Psoas muscle (tissue), 8 donors: ENCODE data around the gene ST6GALNAC3. TPM values are rescaled to one million over a fixed set of nuclear protein-coding genes. Genes with fewer than 3 reads are reported as not detected.

ENCODE experiments used
- ATAC-seq, 4 donors: fragments of 200-7000 bp; cut with Tn5 transposase; one replicate each; pipeline ENCODE4 v1.9.1; 2020; ENCODE audit warnings: moderate library complexity in 3 of 4, mild to moderate bottlenecking in 2 of 4
- DNase-seq, 2 donors: peaks; one replicate each; pipeline ENCODE4 v3.0.0-alpha.2; 2020
- H3K27ac ChIP-seq: fragments of 200-600 bp; one replicate; pipeline ENCODE4 v1.8.0; 2022
- H3K27me3 ChIP-seq, 3 donors: fragments of 200-600 bp in 1 of 3; one replicate each; pipeline versions ENCODE4 v1.6.1 to v1.8.0; 2013 to 2022; ENCODE audit warnings: low read length in 2 of 3, mild to moderate bottlenecking in 2 of 3, moderate library complexity in 1 of 3; ENCODE audit not compliant: insufficient read depth in 3 of 3
- H3K36me3 ChIP-seq, 2 donors: fragments of 200-600 bp in 1 of 2; one replicate each; pipeline versions ENCODE4 v1.6.1 to v1.8.0; 2013 to 2022; ENCODE audit warnings: low read depth in 1 of 2, mild to moderate bottlenecking in 1 of 2, moderate library complexity in 1 of 2; ENCODE audit not compliant: insufficient read depth in 1 of 2
- H3K4me1 ChIP-seq: fragments of 200-600 bp; one replicate; pipeline ENCODE4 v1.8.0; 2022
- H3K4me3 ChIP-seq: fragments of 200-600 bp; one replicate; pipeline ENCODE4 v1.8.0; 2022; ENCODE audit warnings: mild to moderate bottlenecking
- H3K9me3 ChIP-seq: fragments of 200-600 bp; one replicate; pipeline ENCODE4 v1.8.0; 2022
- WGBS, 3 donors: extraction: QIAGEN DNeasy Blood & Tissue Kit; methylation state at CpG; one replicate each; pipeline versions ENCODE4 v1.1.6 to v1.1.7; 2013; 5-methylcytosine and 5-hydroxymethylcytosine counted together
- intact Hi-C, 2 donors: fragments of 100-400 bp; cut with DNase I; formaldehyde crosslinking; loops; one replicate each; pipeline versions ENCODE4 v1.11.0 to v1.14.2; 2022
- polyA plus RNA-seq, 3 donors: library from polyadenylated mRNA; stranded (reverse); fragments of 200-250 nt; gene quantifications; one replicate each; pipeline ENCODE4 v1.2.3, GENCODE V29; 2013
- total RNA-seq, 4 donors: library from RNA; stranded (reverse); fragmentation: NEBNext Ultra II Directional in 2 of 4; extraction: Animal tissue kit (Norgen Biotek cat#: 25700) in 2 of 4; gene quantifications; one replicate each; pipeline versions ENCODE4 v1.2.1 to v1.2.4, GENCODE V29; 2021 to 2023
- TF ChIP-seq, protein P1 (sequence below): fragments of 200-600 bp; IDR thresholded peaks from one replicate; pipeline ENCODE4 v1.8.0; 2022; ENCODE audit warnings: antibody characterized with exemption
- donor health status: healthy with polysubstance abuse.
- donor health status: DM: no; HTN: no; CAD: no; lungs with moderate emphysema.
- donor health status: Bipolar disorder and iron deficiency.
- donor health status: healthy.
- donor health status: DM: yes; HTN: yes; CAD: no.
- donor health status: DM: no; HTN: no; CAD: no.
- donor health status: DM: no; HTN: no; CAD: no.
- donor health status: DM: yes; HTN: yes; CAD: no.

ST6GALNAC3 gene
- total and polyA plus RNA-seq, 7 donors = 1.3 to 5.4 (median 2.3) TPM

DNA sequence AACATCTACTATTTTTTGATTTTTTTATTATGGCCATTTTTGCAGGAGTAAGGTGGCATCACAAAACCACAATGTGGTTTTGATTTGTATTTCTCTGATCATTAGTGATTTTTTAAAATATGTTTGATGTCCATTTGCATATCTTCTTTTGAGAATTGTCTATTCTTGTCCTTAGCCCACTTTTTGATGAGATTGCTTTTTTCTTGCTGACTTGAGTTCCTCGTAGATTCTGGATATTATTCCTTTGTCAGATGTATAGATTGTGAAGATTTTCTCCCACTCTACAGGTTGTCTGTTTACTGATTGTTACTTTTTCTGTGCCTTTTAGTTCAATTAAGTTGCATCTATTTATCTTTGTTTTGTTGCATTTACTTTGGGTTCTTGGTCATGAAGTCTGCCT, 375.7 kb downstream of the ST6GALNAC3 start:
- Histone ChIP-seq H3K36me3 (no peaks in the 10 kb centered on the region), H3K4me3 (no peak overlapping the region), H3K9me3 (peaks cover 12% of the 10 kb centered on the region), H3K27me3 (no peaks in the 10 kb centered on the region), H3K27ac (no peak overlapping the region), H3K4me1 (no peaks in the 10 kb centered on the region)
- DNase-seq (no peak), ATAC-seq (no peak)
- TF ChIP-seq, protein P1, sequence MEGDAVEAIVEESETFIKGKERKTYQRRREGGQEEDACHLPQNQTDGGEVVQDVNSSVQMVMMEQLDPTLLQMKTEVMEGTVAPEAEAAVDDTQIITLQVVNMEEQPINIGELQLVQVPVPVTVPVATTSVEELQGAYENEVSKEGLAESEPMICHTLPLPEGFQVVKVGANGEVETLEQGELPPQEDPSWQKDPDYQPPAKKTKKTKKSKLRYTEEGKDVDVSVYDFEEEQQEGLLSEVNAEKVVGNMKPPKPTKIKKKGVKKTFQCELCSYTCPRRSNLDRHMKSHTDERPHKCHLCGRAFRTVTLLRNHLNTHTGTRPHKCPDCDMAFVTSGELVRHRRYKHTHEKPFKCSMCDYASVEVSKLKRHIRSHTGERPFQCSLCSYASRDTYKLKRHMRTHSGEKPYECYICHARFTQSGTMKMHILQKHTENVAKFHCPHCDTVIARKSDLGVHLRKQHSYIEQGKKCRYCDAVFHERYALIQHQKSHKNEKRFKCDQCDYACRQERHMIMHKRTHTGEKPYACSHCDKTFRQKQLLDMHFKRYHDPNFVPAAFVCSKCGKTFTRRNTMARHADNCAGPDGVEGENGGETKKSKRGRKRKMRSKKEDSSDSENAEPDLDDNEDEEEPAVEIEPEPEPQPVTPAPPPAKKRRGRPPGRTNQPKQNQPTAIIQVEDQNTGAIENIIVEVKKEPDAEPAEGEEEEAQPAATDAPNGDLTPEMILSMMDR = no peak
- intact Hi-C loops = no loop called here
- WGBS, 3 donors = 92 to 97% (median 93%) methylated on average over 1 of the region's 1 CpG

DNA sequence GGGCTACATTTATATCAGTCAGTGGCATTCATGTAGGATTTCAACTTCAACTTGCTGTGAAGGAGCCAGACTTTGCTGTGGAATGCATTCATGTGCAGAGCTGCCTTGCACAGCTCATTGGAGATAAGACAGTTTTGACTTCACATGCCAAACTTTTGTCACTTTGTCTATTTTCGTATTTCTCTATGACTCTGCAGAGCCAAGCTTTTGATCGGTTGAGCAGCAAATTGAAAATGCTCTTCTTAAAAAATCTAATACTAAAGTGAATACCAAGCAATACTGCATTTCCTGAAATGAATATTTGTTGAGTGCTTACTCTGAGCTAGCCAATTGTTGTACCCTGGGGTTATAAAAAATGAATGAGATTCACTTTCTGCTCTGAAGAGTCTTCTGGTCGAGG, 388.7 kb downstream of the ST6GALNAC3 start:
- WGBS, 3 donors = 55 to 68% (median 65%) methylated on average over 3 of the region's 3 CpGs
- H3K4me3 ChIP-seq = no peak overlapping the region
- ATAC-seq = no peak

DNA sequence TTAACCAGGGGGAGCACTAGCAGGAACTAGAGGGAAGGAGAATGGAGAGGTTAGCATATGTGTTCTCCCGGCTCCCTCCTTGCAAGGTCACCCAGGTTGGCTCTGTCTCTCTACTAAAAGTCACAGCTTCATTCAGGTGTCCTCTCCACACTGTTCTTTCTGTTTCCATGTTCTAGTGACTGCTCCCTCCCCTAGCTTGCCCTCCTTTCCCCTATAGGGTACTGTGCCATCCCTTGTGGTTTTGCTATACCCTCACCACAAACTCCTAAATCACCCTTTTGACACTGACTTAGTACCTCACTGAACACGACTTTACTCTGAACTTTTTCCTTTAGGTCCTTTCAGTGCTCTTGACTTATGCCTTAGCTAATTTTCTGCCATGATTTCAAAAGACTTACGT, 389.3 kb downstream of the ST6GALNAC3 start:
- H3K27ac ChIP-seq = no peak overlapping the region
- no peak for DNase-seq
- TF ChIP-seq, protein P1 = no peak
- no peak for ATAC-seq
- no peak overlapping the region for H3K4me3 ChIP-seq
- H3K27me3 ChIP-seq = no peaks in the 10 kb centered on the region
- no peaks in the 10 kb centered on the region for H3K4me1 ChIP-seq
- H3K9me3 ChIP-seq = no peaks in the 10 kb centered on the region
- WGBS, 3 donors = 85 to 91% (median 91%) methylated on average over 3 of the region's 3 CpGs
- intact Hi-C loops = no loop called here
- no peaks in the 10 kb centered on the region for H3K36me3 ChIP-seq

More for the DNA sequence above, 388.7 kb downstream of the ST6GALNAC3 start:
- Histone ChIP-seq H3K9me3 (no peaks in the 10 kb centered on the region), H3K27me3 (no peaks in the 10 kb centered on the region), H3K4me1 (no peaks in the 10 kb centered on the region), H3K27ac (no peak overlapping the region), H3K36me3 (no peaks in the 10 kb centered on the region)
- no peak for DNase-seq
- TF ChIP-seq, protein P1 = no peak
- intact Hi-C loops = no loop called here

DNA sequence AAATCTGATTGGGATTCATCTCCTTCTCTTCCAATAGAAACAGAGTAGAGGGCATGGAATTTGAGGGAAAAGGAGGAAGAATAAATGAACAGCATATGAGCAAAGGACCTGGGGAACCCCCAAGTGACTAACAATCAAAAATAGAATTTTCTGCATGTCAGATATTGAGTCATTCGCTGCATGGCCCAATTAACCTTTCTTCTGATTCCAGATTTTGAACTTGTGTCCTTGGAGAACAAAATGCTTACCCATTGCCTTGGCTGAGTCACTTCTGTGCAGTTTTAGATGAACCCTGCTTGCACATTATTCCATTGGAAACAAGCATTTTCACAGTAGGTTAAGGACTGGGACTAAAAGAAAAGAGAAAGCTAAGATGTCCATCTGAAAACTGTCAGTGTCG, 390.5 kb downstream of the ST6GALNAC3 start:
- Histone ChIP-seq H3K36me3 (no peaks in the 10 kb centered on the region), H3K4me3 (no peak overlapping the region), H3K4me1 (no peaks in the 10 kb centered on the region), H3K27ac (no peak overlapping the region), H3K27me3 (no peaks in the 10 kb centered on the region), H3K9me3 (no peaks in the 10 kb centered on the region)
- ATAC-seq (no peak), DNase-seq (no peak)
- intact Hi-C loops = no loop called here
- WGBS, 3 donors = 43 to 84% (median 46%) methylated on average over 2 of the region's 2 CpGs
- TF ChIP-seq, protein P1 = no peak

DNA sequence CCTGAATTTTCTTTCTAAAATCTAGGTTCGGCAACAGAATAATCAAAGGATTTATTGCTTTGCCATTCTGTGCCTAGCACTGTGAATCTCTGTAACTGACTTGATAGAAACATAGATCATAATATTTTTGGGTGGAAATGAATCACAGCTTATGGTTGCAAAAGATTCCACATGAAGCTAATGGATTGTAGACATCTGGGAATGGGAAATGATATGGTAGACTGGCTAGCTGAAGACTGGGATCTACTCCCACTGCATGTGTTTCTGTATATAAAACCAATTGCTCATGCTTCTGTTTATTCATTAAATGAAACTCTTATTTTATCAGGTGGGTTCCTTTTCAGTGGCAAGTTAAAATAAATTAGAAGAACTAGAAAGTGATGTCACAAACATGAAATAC, 395.6 kb downstream of the ST6GALNAC3 start:
- H3K27ac ChIP-seq = no peak overlapping the region
- no peaks in the 10 kb centered on the region for H3K36me3 ChIP-seq
- intact Hi-C loops = no loop called here
- H3K4me1 ChIP-seq = no peaks in the 10 kb centered on the region
- no peak for DNase-seq
- TF ChIP-seq, protein P1 = no peak
- ATAC-seq = no peak
- 93 to 96% (median 95%) methylated on average over 1 of the region's 1 CpG for WGBS, 3 donors
- no peaks in the 10 kb centered on the region for H3K9me3 ChIP-seq
- no peaks in the 10 kb centered on the region for H3K27me3 ChIP-seq
- no peak overlapping the region for H3K4me3 ChIP-seq
